AG09309 (cell line): ENCODE measurements around the gene DYDC1.
"Not testable (repeated sequence)": the region's sequence is repeated elsewhere in the genome, so short reads cannot be mapped to it uniquely, and the experiment has no call there.

Experiments used
- DNase-seq: peaks from one replicate; pipeline ENCODE4 v3.0.0-alpha.2; 2010; ENCODE audit warnings: low read depth
- H3K4me3 ChIP-seq: 2 replicates; pipeline ENCODE4 v1.5.1; 2011; ENCODE audit warnings: mild to moderate bottlenecking, low read depth, low read length, moderate library complexity; ENCODE audit not compliant: control insufficient read depth
- CTCF ChIP-seq: IDR thresholded peaks from 2 replicates; pipeline ENCODE4 v1.5.1; 2011; ENCODE audit warnings: mild to moderate bottlenecking, low read depth, low read length, inconsistent platforms; ENCODE audit not compliant: insufficient read depth, control insufficient read depth; ENCODE audit errors: missing control alignments

DYDC1 gene

GRCh38 chr10:80371467-80371866 is 14.9 kb upstream of the DYDC1 start:
- DNase-seq = no peak
- no peak overlapping the region for H3K4me3 ChIP-seq
- no peak for TF ChIP-seq CTCF

DNA sequence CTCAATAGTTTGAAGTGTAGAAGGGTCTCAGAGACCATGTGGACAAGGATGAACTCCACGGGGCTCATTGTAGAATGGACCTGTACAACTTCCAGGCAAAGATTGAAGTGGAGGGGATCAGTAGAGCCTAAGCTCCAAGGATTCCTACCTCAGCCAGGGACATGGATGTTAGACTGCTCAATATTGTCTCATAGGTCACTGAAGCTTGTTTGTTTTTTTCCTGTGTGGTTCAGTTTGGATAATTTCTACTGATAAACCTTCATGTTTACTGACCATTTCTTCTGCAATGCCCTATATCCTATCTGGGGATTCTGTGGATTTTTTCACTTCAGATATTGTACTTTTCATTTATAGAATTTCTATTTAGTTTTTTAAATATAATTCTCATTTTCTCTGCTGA is 9.0 kb upstream of the DYDC1 start:
- DNase-seq = no peak
- TF ChIP-seq CTCF = no peak
- H3K4me3 ChIP-seq = no peak overlapping the region

DNA sequence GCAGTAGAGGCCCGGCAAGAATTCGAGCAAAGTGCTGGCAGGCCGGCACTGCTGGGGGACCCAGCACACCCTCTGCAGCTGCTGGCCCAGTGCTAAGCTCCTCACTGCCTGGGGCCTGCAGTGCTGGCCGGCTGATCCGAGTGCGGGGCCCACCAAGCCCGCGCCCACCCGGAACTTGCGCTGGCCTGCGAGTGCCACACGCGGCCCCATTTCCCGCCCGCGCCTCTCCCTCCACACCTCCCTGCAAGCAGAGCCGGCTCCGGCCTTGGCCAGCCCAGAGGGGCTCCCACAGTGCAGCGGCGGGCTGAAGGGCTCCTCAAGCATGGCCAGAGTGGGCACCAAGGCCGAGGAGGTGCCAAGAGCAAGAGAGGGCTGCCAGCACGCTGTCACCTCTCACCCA is 3.1 kb upstream of the DYDC1 start:
- TF ChIP-seq CTCF = no peak
- DNase-seq = no peak
- no peak overlapping the region for H3K4me3 ChIP-seq

GRCh38 chr10:80358925-80359324 is 2.4 kb upstream of the DYDC1 start:
- H3K4me3 ChIP-seq, DNase-seq: not testable (repeated sequence)

DNA sequence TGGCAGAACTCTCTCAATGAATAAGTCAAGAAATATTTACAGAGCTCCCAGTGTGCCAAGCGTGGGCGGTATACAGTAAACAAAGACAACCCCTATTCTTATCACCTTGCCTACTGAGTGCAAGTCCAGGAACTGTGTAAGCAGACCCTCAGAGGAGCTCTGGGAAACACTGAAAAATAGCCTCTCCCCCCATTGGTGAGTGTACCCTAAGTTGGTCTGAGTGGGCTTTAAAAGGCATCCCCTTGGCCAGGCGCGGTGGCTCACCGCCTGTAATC is 1.2 kb upstream of the DYDC1 start:
- TF ChIP-seq CTCF = no peak
- no peak for DNase-seq
- no peak overlapping the region for H3K4me3 ChIP-seq

- no peak for TF ChIP-seq CTCF
- no peak for DNase-seq
- H3K4me3 ChIP-seq = no peak overlapping the region
These were observed 665 bp upstream of the DYDC1 start for GRCh38 chr10:80356989-80357850.

GRCh38 chr10:80351220-80351619 is 5.3 kb downstream of the DYDC1 start:
- no peak overlapping the region for H3K4me3 ChIP-seq
- no peak for DNase-seq
- TF ChIP-seq CTCF = no peak
